DLD1 (cell line): ENCODE data around the gene FUT7.

ENCODE experiments used
- in situ Hi-C: cut with HindIII; loops from 2 replicates; pipeline ENCODE4 v1.10.0; 2017; ENCODE audit warnings: low sequenced_read_pairs

Gene FUT7

GRCh38 chr9:137031904-137032640, at the start of gene FUT7:
TSS of gene FUT7 (minus strand) at chr9:137032088. CDS start at chr9:137031991, 97 bp downstream.
- in situ Hi-C loops = loop anchor here (25.0 kb wide), 1 partner anchor 220 kb away; the partner anchor contains the start of gene RABL6

- in situ Hi-C loops = no loop called here
Measured at GRCh38 chr9:137080260-137081122, 48.6 kb upstream of the FUT7 start.

- in situ Hi-C loops = no loop called here
Measured at GRCh38 chr9:137079401-137079787, 47.5 kb upstream of the FUT7 start.

- in situ Hi-C loops = no loop called here
Measured at GRCh38 chr9:137078701-137079400, 47.0 kb upstream of the FUT7 start.

GRCh38 chr9:137077758-137078693, 46.1 kb upstream of the FUT7 start:
- in situ Hi-C loops = no loop called here

GRCh38 chr9:137077010-137077747, 45.3 kb upstream of the FUT7 start, which contains the start of gene UAP1L1:
TSS of gene UAP1L1 (plus strand) at chr9:137077517. CDS start at chr9:137077533, 16 bp downstream.
- in situ Hi-C loops = no loop called here

- in situ Hi-C loops = no loop called here
Measured at GRCh38 chr9:137076636-137077009, 44.7 kb upstream of the FUT7 start.

GRCh38 chr9:137075275-137075775, 43.4 kb upstream of the FUT7 start:
- in situ Hi-C loops = no loop called here

GRCh38 chr9:137074657-137075274, 42.9 kb upstream of the FUT7 start:
- in situ Hi-C loops = no loop called here

GRCh38 chr9:137073992-137074399, 42.1 kb upstream of the FUT7 start:
- in situ Hi-C loops = no loop called here

GRCh38 chr9:137071282-137071681, 39.4 kb upstream of the FUT7 start:
- in situ Hi-C loops = no loop called here

- in situ Hi-C loops = no loop called here
Measured at GRCh38 chr9:137070906-137071275, 39.0 kb upstream of the FUT7 start.

- in situ Hi-C loops = no loop called here
Measured at GRCh38 chr9:137070201-137070905, 38.5 kb upstream of the FUT7 start, which contains the start of gene SAPCD2. TSS of gene SAPCD2 (minus strand) at chr9:137070557. CDS start at chr9:137070460, 97 bp downstream.

- in situ Hi-C loops = no loop called here
Measured at GRCh38 chr9:137069508-137070091, 37.7 kb upstream of the FUT7 start.

GRCh38 chr9:137068539-137069507, 36.9 kb upstream of the FUT7 start:
- in situ Hi-C loops = no loop called here

GRCh38 chr9:137067860-137068538, 36.1 kb upstream of the FUT7 start:
- in situ Hi-C loops = no loop called here
